Measurements from ENCODE around the gene KRT79. TPM values are rescaled to one million over a fixed set of nuclear protein-coding genes. Genes with fewer than 3 reads are reported as not detected.

Gene KRT79
- total RNA-seq, 1 donor from 2014 or later = not detected

- Mint-ChIP-seq H3K4me1 (ENCODE audit: low read depth, unreplicated experiment) (peaks cover 4% of the 10 kb centered on the region), H3K36me3 (ENCODE audit: unreplicated experiment) (no peaks in the 10 kb centered on the region), H3K4me3 (ENCODE audit: unreplicated experiment) (peak overlapping the region; percentile 78), H3K27me3 (ENCODE audit: unreplicated experiment) (peaks cover 17% of the 10 kb centered on the region), H3K9me3 (ENCODE audit: unreplicated experiment) (no peaks in the 10 kb centered on the region), H3K27ac (ENCODE audit: unreplicated experiment) (no peak overlapping the region)
- TF ChIP-seq CTCF (IDR thresholded peaks at IDR 0.05; ENCODE audit: partially characterized antibody, unreplicated experiment) = no peak
- DNase-seq = no peak
Observed at GRCh38 chr12:52872644-52873389, 38.7 kb upstream of the KRT79 start.

DNA sequence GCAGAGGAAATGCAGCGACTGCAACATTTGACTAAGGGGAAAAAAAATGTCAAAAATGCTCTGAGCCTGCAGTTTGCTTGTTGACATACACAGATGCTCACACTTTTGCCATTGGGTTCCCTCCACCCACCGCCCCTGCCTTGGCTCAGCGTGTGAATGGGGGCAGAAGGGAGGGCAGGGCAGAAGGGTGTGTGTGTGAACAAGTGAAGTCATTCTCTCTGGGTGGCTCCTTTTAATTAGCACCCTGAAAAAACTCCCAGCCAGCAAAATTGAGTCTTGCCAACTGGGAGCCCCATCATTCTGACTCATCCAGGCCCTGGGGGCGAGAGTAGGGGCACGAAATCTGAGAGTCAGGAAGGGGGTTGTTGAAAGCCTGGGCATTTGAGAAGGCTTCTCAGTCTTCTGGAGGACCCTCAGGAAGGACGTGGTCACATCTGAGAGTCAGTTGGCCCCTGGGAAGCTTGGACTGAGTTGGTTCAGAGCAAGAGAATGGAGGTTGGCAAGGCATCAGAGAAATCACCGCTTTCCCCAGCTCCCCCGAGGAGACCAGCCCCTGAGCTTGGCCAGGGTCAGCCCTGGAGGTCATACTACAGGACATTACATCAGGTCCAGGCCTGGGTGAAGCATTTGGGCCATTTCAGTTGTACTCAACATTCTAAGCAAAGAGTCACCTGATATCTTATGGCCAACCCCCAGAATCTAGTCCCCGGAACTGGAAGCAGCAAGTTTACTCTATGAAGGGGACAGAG lies 37.4 kb upstream of the KRT79 start:
- Mint-ChIP-seq H3K27ac (ENCODE audit: unreplicated experiment) (no peak overlapping the region), H3K36me3 (ENCODE audit: unreplicated experiment) (no peaks in the 10 kb centered on the region), H3K4me1 (ENCODE audit: low read depth, unreplicated experiment) (peaks cover 4% of the 10 kb centered on the region), H3K27me3 (ENCODE audit: unreplicated experiment) (peaks cover 18% of the 10 kb centered on the region), H3K9me3 (ENCODE audit: unreplicated experiment) (no peaks in the 10 kb centered on the region), H3K4me3 (ENCODE audit: unreplicated experiment) (no peak overlapping the region)
- TF ChIP-seq CTCF (IDR thresholded peaks at IDR 0.05; ENCODE audit: partially characterized antibody, unreplicated experiment) = no peak
- no peak for DNase-seq

GRCh38 chr12:52870361-52871290 lies 36.5 kb upstream of the KRT79 start:
- H3K4me3 Mint-ChIP-seq (ENCODE audit: unreplicated experiment) = no peak overlapping the region
- H3K27ac Mint-ChIP-seq (ENCODE audit: unreplicated experiment) = no peak overlapping the region
- peak; percentile 86 for DNase-seq

DNA sequence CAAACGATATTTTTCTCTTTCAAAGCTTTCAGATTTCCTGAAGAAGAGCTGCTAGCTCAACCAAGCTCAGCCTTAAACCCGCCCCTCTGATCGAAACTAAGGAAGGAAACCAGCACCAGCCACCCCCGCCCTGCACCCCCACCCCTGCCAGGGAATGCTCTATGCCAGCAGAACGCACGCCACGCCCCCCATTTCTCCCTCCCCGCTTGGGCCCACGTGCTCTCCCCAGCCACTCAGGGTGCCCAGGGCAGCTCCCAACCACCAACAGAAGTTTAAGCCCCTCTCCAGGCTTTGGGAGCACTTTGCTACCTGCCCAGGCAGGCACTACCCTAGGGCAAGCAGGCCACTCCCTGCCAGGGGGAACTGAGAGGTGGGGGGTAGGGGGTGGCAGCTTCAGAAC lies 33.5 kb upstream of the KRT79 start:
- Mint-ChIP-seq H3K27ac (ENCODE audit: unreplicated experiment) (no peak overlapping the region), H3K27me3 (ENCODE audit: unreplicated experiment) (peaks cover 12% of the 10 kb centered on the region), H3K4me1 (ENCODE audit: low read depth, unreplicated experiment) (no peaks in the 10 kb centered on the region), H3K9me3 (ENCODE audit: unreplicated experiment) (no peaks in the 10 kb centered on the region), H3K36me3 (ENCODE audit: unreplicated experiment) (no peaks in the 10 kb centered on the region), H3K4me3 (ENCODE audit: unreplicated experiment) (no peak overlapping the region)
- TF ChIP-seq CTCF (IDR thresholded peaks at IDR 0.05; ENCODE audit: partially characterized antibody, unreplicated experiment) = no peak
- DNase-seq = no peak

More at GRCh38 chr12:52870361-52871290, 36.5 kb upstream of the KRT79 start:
- Mint-ChIP-seq H3K27me3 (ENCODE audit: unreplicated experiment) (peaks cover 18% of the 10 kb centered on the region), H3K36me3 (ENCODE audit: unreplicated experiment) (no peaks in the 10 kb centered on the region), H3K9me3 (ENCODE audit: unreplicated experiment) (no peaks in the 10 kb centered on the region), H3K4me1 (ENCODE audit: low read depth, unreplicated experiment) (peaks cover 4% of the 10 kb centered on the region)
- TF ChIP-seq CTCF (IDR thresholded peaks at IDR 0.05; ENCODE audit: partially characterized antibody, unreplicated experiment) = peak; percentile 81

Measured in glutamatergic neuron (in vitro differentiated cells).